ENCODE data around the gene ZNF592.
"Not testable (repeated sequence)": the region's sequence is repeated elsewhere in the genome, so short reads cannot be mapped to it uniquely, and the experiment has no call there.

The ZNF592 gene

GRCh38 chr15:84752195-84752594 lies 3.8 kb downstream of the ZNF592 start:
- no peak for ATAC-seq
- TF ChIP-seq OSR1 (CRISPR knock-in tag; IDR thresholded peaks at IDR 0.05) (no peak), ZFP3 (CRISPR knock-in tag; IDR thresholded peaks at IDR 0.05) (peak; percentile 99), TCF4 (CRISPR knock-in tag; IDR thresholded peaks at IDR 0.05; ENCODE audit: borderline replicate concordance) (no peak), PPARA (CRISPR knock-in tag; IDR thresholded peaks at IDR 0.05; ENCODE audit: borderline replicate concordance) (no peak)

DNA sequence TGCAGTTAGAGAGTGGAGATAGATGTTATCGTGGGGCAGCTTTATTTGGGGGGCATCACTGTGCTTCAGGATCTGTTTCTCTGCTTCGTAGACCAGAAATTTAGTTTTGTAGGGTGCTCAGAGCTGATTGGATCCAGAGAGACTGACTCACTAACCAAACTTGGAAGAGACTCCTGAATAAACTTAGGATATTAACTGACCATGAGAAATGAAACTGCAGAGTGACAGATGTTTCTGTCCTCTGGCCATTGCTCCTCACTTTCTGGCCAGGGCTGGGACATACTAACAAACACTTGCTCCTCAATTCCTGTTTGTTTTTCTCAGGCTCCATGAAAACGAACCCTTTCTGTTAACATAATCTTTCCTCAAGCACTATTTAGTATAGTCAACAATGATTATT lies 4.3 kb downstream of the ZNF592 start:
- ATAC-seq = no peak
- TF ChIP-seq, protein P1, sequence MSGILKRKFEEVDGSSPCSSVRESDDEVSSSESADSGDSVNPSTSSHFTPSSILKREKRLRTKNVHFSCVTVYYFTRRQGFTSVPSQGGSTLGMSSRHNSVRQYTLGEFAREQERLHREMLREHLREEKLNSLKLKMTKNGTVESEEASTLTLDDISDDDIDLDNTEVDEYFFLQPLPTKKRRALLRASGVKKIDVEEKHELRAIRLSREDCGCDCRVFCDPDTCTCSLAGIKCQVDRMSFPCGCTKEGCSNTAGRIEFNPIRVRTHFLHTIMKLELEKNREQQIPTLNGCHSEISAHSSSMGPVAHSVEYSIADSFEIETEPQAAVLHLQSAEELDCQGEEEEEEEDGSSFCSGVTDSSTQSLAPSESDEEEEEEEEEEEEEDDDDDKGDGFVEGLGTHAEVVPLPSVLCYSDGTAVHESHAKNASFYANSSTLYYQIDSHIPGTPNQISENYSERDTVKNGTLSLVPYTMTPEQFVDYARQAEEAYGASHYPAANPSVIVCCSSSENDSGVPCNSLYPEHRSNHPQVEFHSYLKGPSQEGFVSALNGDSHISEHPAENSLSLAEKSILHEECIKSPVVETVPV (CRISPR knock-in tag; IDR thresholded peaks at IDR 0.05) = no peak
- no peak for TF ChIP-seq POU6F1 (CRISPR knock-in tag; IDR thresholded peaks at IDR 0.05; ENCODE audit: borderline replicate concordance, low read depth)

DNA sequence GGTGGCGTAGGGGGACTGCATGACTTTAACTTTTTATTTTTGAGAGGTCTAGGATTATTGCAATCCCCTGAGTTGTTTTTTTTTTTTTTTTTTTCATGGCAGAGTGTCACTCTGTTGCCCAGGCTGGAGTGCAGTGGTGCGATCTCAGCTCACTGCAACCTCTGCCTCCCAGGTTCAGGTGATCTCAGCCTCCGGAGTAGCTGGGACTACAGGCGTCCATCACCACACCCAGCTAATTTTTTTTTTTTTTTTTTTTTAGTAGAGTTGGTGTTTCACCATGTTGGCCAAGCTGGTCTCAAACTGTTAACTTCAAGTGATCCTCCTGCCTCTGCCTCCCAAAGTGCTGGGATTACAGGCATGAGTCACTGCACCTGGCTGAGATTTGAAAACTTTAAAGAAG lies 6.5 kb downstream of the ZNF592 start:
- not testable (repeated sequence) for ATAC-seq

DNA sequence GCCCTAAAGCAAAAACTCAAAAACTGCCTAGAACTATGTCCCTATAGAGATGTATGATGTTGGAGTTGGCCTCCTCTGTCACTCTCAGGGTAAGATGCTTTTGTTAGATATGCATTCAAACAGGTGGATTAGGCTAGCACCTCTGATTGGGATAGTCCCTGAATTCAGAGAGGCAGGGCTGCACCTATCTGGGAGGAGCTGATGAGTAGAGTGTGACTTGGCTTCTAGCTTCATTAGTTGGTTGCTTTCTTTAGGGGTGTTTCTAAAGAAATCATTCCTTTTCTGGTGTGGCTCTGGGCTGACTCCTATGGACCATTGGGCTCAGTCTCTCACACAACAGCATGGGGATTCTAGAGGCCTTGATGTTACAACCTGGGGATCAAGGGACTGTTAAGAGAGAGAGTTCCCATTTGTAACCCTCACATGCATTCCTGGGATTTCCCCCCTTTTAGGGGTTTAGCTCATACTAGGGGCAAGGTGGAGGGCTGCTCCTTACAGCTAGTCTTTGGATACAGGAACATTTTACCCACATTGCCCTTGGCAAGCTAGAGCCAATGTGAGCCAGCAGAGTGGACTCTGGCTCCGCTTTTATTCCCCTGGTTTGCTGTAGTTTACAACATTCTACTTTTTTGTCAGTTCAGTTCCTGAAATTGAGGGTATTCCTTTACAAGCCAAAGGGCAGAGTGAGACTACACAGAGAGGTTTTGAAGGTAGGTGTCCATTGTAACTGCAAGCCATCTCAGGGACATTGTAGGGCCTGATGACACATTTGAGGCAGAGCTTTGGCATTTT lies 7.5 kb downstream of the ZNF592 start:
- no peak for TF ChIP-seq ISL1 (CRISPR knock-in tag; IDR thresholded peaks at IDR 0.05)
- no peak for TF ChIP-seq ESRRG (CRISPR knock-in tag; IDR thresholded peaks at IDR 0.05)
- TF ChIP-seq CSDC2 (CRISPR knock-in tag; IDR thresholded peaks at IDR 0.05) = no peak
- TF ChIP-seq ZNF70 (CRISPR knock-in tag; IDR thresholded peaks at IDR 0.05) = no peak
- TF ChIP-seq, protein P1 (CRISPR knock-in tag; IDR thresholded peaks at IDR 0.05) = no peak
- TF ChIP-seq ZNF8 (CRISPR knock-in tag; IDR thresholded peaks at IDR 0.05) = no peak
- TF ChIP-seq, protein P2, sequence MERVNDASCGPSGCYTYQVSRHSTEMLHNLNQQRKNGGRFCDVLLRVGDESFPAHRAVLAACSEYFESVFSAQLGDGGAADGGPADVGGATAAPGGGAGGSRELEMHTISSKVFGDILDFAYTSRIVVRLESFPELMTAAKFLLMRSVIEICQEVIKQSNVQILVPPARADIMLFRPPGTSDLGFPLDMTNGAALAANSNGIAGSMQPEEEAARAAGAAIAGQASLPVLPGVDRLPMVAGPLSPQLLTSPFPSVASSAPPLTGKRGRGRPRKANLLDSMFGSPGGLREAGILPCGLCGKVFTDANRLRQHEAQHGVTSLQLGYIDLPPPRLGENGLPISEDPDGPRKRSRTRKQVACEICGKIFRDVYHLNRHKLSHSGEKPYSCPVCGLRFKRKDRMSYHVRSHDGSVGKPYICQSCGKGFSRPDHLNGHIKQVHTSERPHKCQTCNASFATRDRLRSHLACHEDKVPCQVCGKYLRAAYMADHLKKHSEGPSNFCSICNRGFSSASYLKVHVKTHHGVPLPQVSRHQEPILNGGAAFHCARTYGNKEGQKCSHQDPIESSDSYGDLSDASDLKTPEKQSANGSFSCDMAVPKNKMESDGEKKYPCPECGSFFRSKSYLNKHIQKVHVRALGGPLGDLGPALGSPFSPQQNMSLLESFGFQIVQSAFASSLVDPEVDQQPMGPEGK (CRISPR knock-in tag; IDR thresholded peaks at IDR 0.05; ENCODE audit: borderline replicate concordance) = no peak
- TF ChIP-seq BACH2 (CRISPR knock-in tag; IDR thresholded peaks at IDR 0.05; ENCODE audit: borderline replicate concordance) = no peak
- no peak for TF ChIP-seq GLIS3 (CRISPR knock-in tag; IDR thresholded peaks at IDR 0.05)
- TF ChIP-seq ARNTL (CRISPR knock-in tag; IDR thresholded peaks at IDR 0.05; ENCODE audit: borderline replicate concordance, low read depth) = no peak
- TF ChIP-seq OSR1 (CRISPR knock-in tag; IDR thresholded peaks at IDR 0.05) = no peak
- no peak for TF ChIP-seq ZC3H10 (CRISPR knock-in tag; IDR thresholded peaks at IDR 0.05)
- TF ChIP-seq ZFP30 (CRISPR knock-in tag; IDR thresholded peaks at IDR 0.05) = no peak
- no peak for TF ChIP-seq POU6F1 (CRISPR knock-in tag; IDR thresholded peaks at IDR 0.05; ENCODE audit: borderline replicate concordance, low read depth)
- TF ChIP-seq SNAI2 (CRISPR knock-in tag; IDR thresholded peaks at IDR 0.05) = no peak
- TF ChIP-seq CREB5 (CRISPR knock-in tag; IDR thresholded peaks at IDR 0.05; ENCODE audit: low read depth) = no peak
- no peak for TF ChIP-seq RARB (CRISPR knock-in tag; IDR thresholded peaks at IDR 0.05)
- ATAC-seq = no peak
